NCI-H1930 (cell line): Measurements from ENCODE around the gene SCYL1.

Experiments used
- DNase-seq, 2 experiments: peaks; one replicate each; lab custom pipeline; 2025; lab: John Stamatoyannopoulos, UW

SCYL1 gene

DNA sequence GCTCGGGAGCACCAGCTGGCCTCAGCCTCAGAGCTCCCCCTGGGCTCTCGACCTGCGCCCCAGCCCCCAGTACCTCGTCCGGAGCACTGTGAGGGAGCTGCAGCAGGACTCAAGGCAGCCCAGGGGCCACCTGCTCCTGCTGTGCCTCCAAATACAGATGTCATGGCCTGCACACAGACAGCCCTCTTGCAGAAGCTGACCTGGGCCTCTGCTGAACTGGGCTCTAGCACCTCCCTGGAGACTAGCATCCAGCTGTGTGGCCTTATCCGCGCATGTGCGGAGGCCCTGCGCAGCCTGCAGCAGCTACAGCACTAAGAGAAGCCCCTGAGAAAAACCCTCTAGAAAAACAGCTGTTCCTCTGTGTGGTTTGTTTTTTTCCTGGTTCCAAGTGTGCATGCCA, 46.5 kb downstream of the SCYL1 start:
- no peak for DNase-seq

DNA sequence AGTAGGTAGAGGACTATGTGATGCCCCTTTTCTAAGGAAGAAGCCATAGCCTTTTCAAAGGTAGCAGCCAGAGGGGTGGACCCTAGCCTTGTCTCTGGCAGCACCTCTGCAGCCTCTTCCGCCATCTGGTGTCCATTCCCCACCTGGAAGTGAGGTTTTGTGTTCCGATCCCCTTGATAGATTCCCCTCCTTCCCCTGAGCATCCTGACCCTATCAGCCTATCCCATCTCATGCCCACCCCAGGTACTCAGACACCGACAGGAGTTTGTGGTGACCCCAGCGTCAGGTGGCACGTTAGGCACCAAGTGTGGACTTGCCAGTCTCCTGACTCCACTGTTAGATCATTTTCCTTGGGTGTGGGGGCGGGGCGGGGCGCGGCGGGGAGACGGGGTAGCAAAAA, 47.1 kb downstream of the SCYL1 start:
- DNase-seq, result peak; percentile 52 to 54

DNA sequence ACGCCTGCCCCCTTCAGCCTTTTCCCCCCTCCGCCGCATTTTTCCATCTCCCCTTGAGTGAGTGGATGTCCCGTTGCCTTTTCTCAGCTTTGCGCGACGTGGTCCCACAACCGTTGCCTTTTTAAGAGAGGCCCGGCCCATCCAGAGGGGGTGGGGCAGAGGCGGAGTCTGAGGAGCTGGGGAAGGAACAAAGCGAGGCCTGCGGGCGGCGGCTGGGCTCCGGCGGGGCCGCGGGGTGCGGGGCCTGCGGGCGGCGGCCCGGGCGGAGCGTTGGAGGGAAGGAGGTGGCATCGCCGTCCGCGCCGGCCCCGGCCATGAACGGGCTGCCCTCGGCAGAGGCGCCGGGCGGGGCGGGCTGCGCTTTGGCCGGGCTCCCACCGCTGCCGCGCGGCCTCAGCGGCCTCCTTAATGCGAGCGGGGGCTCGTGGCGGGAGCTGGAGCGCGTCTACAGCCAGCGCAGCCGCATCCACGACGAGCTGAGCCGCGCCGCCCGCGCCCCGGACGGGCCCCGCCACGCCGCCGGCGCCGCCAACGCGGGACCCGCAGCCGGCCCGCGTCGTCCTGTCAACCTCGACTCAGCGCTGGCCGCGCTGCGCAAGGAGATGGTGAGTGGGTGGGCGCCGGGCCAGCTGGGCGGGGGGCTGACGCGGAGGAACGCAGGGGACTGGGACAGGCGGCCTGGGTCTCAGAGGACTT, 47.6 kb downstream of the SCYL1 start, which contains the start of gene FAM89B:
TSS of gene FAM89B (plus strand) at position 183 of the 696 bp plus-strand sequence. CDS start at position 315, 132 bp downstream.
- peak; percentile 73 to 75 for DNase-seq

DNA sequence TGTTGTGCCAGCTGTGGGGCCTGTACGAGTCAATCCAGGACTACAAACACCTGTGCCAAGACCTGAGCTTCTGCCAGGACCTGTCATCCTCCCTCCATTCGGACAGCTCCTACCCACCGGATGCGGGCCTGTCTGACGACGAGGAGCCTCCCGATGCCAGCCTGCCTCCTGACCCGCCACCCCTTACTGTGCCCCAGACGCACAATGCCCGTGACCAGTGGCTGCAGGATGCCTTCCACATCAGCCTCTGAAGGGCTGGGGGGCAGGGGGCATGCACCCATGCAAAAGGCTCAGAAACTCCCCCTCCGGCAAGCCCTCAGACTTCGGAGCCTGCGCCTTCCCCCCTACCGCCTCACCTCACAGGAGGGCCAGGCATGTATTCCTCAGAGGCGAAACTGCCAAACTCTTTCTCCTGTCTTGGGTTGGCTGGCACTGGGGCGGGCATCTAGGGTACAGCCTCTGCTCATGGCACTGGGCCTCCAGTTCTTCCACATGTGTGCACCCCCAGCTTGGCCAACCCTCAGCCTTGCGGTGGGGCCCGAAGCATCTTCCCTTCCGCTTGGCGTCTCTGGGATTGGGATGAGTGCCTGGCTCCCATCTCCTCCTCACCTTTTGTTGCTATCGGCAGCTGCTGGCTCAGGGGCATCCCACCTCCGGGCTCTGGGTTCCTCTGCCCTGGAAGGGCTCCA, 48.7 kb downstream of the SCYL1 start:
- no peak for DNase-seq

DNA sequence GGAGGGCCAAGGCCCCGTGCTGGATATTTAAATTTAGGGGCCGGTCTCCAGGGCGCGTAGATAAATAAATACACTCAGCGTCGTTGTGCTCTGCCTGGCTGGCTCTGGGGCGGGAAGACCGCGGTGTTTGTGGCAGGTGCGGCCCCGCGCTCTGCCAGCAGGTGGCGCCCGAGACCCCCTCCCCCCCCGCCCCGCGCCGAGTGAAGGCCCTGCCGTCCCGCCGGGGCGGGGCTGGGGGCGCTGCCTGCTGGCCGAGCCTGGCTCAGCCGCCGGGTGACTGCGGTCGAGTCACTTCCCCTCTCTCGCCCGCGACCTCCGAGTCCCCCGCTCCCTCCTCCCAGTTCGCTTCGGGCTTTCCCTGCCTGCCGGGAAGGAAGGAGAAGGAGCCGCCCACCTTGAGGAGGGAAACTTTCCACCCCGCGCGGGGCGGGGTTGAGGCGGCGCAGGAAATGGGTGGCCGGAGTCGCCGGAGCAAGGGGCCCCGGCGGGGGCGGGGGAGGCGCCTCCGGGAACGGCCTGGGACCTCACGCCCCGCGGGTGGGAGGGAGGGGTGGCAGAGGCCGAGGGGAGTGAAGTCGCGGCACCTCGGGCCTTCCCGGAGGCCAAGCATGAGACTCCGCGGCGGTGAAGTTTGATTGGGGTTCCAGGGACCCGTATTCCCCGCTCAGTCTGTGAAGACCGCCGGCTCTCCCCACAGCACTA, 49.4 kb downstream of the SCYL1 start:
- DNase-seq, result peak; percentile 70 to 84

DNA sequence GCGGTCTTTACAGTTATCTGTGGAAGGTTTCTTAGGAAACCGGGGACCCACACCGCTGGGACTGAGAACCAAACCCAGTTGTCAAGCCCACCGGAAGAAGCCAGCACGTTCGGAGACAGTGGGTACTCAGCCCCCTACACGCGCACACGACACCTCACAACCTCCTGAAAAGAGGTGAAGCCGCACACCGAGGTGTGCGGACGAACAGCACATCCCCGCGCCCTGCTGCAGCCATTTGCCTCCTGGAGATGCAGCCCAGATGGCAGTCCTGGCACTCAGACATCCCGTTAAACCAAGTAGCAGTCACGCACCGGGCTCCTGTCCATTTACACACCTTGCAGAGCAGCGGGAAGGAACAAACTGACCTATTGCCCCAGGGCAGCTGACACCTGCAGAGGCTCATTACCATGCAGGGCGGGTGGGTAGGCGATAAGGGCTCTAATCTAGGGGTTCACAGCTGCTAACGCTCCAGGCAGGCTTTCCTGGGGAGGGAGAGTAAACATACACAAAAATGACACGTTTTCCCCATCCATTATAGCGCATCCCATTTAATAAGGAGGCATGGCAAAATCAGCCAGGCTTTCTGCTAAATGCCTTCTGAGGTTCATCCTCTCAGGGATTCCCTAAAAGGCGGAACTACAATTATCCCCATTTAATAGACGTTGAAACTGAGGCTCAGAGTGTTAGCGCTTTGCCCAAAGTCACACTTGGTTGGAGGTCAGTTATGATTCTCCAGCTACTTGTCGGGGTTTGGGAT, 50.1 kb downstream of the SCYL1 start:
- DNase-seq, result no peak

DNA sequence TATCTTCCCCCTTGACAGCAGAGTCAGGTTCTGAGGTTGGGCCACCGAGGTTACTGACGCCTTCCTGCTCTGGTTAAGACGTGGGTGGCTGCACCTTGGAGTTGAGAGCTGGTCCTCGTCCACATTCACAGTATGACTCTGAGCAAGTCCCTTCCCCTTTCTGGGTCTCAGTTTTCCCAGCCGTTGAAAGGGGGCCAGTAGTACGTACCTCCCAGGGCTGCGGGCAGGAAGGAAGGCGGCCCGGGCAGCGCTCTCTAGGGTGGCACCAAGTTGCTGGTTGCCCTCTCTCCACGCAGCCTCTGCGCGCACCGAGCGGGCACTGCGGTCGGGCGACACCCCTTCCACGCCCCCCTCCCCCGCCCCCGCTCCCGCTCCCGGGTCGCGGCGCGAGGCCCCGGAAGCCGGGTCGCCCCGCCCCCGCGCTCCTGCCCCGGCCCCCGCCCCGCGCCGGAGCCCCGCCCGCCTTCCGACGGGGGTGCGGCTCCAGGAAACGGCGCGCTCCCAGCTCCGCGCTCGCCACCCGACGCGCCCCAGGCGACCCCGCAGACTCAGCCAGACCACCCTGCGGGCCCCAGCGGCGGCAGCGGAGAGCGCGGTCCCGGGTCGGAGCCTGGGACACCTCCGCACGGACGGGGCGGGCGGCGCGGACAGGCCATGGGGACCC, 50.8 kb downstream of the SCYL1 start, which contains the start of gene EHBP1L1:
TSS of gene EHBP1L1 (plus strand) at position 486 of the 664 bp plus-strand sequence. CDS start 250 bp downstream, outside the sequence.
- DNase-seq, result peak in 1 of 2 experiments; percentile 47

DNA sequence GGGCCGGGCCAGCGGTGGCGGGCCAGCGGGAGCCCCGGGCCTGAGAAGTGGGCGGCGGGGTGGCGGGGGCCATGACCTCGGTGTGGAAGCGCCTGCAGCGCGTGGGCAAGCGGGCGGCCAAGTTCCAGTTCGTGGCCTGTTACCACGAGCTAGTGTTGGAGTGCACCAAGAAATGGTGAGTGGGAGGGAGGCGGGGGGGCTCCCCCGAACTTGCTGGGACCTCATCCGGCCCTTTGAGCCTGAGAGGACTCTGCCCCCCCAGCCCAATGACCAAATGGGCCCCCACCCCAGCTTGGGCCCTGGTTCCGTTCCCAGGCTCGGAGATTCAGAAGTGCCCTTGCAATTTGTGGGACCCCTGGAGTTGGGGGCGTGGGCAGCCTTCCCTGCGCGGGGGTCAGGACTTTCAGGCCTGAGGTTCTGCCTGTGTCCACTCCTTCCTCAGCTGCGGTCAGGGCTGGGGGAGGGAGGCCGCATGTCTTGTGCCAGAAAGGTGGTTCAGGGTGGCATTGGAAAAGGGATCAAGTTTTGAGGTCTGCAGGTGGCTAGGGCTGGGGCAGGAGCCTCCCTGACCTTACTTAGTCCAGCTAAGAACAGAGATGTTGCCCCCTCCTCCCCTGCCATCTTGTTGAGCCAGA, 51.5 kb downstream of the SCYL1 start:
- no peak for DNase-seq

DNA sequence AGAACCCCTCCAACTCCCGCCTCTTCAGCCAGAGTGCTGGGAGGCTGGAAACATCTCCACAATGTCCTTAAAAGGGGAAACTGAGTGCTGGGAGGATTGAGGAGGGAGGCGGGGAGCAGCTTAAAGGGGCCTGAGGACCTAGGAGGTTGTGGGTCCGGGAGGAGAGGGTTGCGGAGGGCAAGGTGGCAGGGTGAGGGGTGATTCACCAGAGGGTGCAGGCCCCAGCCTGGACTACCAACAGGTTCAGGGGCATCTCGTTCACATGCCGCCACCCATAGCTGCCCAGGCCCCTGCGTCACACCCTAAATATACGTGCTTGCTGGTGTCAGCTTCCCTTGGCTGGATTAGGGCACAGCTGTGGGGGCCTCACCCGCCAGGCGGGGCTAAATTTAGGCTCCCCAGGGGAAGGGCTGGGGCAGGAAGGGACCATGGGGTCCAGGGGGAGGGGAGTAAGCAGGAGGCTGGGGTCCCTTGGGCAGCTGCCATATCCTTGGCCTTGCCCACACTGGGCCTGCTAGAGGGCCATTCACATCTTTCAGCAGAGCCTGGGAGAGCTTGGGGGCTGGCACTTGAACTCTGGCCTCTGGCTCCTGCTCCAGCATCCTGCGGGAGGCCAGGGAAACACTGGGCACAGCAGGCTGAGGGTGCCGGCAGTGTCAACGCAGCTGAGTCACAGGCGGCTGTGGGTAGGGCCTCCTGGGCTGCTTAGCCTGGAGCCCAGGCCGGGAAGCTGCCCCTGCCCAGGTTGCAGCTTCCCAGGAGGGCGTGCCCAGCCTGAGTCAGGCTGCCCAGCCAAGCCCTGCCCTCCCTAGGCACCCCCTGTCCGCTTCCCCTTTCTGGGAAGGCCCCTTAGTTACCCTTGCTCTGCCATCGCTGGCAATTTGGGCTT, 52.2 kb downstream of the SCYL1 start:
- no peak for DNase-seq

DNA sequence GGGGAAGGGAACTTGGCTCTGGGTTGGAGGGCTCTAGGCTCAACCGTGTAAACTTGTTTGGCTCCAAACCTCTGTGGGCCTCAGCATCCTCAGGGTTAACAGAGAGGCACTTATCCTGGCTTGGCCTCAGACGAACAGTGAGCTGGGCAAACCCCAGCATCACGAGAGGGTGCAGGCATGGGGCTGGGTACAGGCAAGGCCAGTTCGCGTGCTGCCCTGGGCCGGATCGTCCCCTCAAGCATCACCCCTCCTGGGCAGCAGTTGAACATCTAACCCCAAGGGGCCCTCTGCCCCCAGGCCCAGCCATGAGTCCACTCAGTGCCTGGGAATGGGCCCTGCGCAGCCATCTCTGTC, 52.9 kb downstream of the SCYL1 start:
- no peak for DNase-seq

DNA sequence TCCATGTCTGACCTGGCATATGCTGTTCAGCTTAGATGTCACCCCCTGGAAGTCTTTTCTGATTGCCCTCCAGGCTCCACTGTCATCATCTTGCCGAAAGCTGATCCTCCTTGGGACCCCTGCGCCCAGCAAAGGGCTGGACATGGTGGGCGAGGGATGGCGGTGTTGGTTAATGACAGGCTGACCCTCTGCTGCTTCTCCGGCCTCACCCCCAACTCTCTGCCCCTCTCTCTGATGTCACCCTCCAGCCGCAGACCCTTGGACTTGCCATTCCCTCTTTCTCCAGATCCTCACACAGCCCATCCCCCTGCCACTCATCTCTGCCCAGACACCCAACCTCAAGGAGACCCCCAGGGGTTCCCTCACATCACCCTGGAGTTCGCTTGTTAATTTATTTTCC, 53.3 kb downstream of the SCYL1 start:
- no peak for DNase-seq

DNA sequence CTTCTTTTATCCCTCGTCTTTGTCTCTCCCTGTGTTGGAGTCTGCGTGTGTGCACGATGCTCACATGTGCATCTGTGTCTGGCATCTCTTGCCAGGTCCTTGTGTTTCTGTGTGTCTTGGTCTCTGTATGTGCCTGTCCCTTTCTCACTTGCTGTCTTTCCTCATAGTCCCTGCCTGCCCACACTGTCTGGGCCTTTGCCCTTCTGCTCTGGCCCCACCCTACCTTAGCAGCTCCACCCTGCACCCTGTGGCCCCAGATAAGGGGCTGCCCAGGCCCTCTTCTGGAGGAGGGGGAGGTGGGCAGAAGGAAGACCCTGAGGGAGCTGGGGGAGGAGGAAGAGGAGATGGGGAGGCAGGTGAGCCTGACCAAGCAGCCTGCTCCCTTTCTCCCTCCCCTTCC, 53.8 kb downstream of the SCYL1 start:
- DNase-seq, result no peak

DNA sequence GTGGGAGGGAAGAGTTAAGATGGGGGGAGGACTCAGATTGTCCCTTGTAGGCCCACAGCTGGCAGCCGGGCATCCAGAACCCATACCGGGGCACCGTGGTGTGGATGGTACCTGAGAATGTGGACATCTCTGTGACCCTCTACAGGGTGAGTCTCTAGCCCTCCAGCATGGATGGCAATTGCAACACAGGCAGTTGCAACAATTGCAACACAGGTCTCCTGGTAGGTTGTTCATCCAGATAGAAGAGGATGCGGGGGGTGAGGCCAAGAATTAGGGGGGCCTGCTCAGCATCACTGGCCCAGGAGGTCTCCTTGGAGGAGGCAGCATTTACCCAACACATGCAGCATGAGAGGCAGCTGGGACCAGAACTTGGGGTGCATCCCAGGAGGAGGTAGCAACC, 54.4 kb downstream of the SCYL1 start:
- DNase-seq, result no peak

DNA sequence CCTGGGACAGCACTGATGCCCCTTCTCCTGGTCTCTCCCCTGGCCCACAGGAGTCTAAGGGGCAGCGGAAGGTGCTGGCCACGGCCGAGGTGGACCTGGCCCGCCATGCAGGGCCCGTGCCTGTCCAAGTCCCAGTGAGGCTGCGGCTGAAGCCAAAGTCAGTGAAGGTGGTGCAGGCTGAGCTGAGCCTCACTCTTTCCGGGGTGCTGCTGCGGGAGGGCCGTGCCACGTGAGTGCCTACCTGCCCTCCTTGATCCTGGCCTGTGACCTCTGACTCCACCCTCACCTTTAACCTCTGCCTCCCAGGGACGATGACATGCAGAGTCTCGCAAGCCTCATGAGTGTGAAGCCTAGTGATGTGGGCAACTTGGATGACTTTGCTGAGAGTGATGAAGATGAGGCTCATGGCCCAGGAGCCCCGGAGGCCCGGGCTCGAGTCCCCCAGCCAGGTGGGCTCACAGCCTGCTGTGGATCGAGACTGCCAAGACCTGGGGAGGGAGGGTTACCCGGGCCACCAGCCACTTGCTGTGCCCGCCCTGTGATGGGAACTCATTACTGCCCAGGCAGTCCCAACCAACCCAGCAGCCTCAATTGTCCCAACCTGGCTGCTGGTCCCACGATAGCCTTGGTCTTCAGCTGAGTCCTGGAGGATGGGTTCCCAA, 55.3 kb downstream of the SCYL1 start:
- DNase-seq, result no peak

DNA sequence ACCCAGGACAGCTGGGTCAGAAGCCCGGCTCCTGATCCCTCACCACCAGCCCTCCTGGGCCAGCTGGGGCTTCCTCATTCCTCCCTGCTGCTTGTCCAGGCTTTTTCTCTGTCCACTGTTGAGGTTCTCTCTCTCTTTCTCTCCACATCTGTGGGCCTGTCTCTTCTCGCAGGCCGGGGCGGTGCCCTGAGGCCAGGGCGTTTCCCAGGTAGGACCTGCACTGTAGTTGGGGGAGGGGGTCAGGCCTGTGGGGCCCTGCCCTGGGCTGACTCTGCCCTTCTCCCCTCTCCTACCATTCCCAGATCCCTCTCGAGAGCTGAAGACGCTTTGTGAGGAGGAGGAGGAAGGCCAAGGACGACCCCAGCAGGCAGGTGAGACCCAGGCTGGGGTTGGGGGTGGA, 55.9 kb downstream of the SCYL1 start:
- DNase-seq, result no peak

DNA sequence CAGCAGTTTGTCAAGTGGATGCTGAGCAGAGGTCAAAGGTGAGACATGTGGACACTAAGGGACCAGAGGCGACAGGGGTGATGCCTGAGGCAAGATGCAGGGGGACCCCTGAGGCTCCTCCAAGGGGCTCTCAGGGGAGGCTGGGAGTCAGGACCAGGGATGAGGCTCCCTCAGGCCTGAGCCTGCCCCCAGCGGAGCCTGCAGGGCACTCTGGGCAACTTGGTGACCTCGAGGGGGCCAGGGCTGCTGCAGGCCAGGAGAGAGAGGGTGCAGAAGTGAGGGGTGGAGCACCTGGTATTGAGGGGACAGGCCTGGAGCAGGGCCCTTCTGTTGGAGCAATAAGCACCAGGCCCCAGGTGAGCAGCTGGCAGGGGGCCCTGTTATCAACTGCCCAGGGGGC, 57.0 kb downstream of the SCYL1 start:
- no peak for DNase-seq

DNA sequence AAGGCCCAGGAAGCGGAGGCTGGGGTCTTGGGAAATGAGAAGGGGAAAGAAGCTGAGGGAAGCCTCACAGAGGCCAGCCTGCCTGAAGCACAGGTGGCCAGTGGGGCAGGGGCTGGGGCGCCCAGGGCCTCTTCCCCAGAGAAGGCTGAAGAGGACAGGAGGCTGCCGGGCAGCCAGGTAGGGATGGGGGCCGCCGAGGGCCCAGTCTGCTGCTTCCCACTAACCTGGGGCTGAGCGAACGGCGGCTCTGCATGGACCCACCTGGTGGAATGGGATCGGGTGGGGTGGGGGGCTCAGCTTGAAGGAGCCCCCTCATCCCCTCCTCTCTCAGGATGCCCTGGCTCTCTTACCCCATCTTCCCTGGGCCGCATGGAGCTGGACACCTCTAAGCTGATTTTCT, 58.7 kb downstream of the SCYL1 start:
- no peak for DNase-seq

DNA sequence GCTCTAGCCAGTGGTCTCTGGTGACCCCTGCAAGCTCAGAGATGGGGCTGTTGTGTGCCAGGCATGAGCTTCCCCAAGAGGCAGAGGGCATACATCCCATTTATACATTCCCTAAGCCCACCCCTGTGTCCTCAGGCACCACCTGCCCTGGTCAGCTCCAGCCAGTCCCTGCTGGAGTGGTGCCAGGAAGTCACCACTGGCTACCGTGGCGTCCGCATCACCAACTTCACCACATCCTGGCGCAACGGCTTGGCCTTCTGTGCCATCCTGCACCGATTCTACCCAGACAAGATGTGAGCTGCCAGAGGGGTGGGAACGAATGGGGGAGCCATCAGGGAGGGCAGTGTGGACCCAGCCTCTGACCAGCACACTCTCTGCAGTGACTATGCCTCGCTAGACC, 59.2 kb downstream of the SCYL1 start:
- no peak for DNase-seq

DNA sequence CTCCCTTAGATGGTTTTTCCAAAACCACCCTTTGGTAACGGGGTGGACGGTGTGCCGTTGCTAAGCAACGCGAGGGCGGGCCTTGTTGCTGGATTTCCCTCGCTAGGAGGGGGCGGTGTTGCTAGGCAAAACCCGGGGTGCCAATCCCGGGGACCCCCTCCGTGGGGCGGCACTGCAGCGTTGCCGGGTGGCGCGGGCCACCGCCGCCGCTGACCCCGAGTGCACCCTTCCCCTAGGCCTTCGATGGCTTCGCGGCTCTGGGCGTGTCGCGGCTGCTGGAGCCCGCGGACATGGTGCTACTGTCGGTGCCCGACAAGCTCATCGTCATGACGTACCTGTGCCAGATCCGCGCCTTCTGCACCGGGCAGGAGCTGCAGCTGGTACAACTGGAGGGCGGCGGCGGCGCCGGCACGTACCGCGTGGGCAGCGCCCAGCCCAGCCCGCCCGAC, 59.9 kb downstream of the SCYL1 start:
- no peak for DNase-seq
